NCI-H446 treated with DMSO at 0.1 percent for 48 hours (cell line): ENCODE data around the gene SLC29A1.

ENCODE experiments used
- DNase-seq: peaks from one replicate; lab custom pipeline; 2025; lab: John Stamatoyannopoulos, UW

SLC29A1 gene

DNA sequence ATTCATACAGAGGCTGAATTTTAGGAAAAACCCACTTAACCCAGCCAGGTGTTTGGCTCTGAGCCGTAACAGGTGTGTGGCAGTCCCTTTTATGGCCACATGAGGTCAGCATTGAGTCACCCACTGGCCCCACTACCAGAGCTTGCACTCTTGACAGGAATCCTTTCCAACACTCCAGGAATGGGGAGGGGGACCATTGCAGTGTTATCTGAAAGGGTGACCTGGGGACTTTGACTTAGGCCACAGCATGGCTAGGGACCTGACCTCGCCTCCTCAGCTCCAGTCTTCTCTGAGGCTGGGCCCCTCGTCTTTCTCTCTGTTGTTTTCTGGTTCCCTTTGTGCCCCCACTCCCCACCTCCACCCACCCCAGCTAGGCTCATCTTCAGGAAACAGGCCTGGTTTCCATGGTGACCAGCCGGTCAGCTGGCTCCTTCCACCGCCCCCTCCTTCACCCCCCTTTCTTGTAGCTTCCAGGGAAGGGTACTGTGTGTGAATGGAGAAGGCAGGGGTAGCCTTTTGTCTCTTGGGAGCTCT is 44.8 kb downstream of the SLC29A1 start:
- DNase-seq: no peak

DNA sequence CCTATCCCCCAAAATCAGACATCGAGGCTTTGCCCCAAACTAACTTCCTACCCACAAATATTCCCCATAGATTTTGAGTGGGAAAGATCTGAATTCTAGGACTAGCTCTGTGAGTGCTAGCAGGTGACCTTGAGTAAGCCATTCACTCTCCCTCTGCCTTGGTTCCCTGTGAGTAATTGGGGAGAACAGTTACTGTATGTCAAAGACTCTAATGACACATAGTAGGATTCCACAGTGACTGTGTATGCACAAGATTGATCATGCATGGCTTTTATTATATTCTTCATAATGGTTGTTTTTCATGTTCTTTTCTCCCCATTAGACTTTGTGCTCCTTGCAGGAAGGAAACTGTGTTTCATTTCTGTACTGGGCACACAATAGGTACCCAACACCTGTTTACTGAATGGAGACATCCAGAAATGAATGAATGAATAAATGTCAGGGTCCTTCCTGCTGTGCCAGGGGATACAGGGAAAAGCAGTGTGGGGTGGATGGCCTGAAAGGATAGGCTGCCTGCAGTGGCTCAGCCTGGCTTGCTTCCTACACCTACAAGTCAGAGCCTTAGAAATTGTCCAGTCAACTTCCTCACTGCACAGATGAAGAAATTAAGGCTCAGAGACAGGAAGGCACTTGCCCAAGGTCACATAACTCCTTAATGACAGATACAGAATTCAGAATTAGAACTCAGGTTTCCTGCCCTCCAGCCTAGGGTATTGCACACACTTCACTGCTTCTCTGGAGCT is 46.0 kb downstream of the SLC29A1 start:
- no peak for DNase-seq

DNA sequence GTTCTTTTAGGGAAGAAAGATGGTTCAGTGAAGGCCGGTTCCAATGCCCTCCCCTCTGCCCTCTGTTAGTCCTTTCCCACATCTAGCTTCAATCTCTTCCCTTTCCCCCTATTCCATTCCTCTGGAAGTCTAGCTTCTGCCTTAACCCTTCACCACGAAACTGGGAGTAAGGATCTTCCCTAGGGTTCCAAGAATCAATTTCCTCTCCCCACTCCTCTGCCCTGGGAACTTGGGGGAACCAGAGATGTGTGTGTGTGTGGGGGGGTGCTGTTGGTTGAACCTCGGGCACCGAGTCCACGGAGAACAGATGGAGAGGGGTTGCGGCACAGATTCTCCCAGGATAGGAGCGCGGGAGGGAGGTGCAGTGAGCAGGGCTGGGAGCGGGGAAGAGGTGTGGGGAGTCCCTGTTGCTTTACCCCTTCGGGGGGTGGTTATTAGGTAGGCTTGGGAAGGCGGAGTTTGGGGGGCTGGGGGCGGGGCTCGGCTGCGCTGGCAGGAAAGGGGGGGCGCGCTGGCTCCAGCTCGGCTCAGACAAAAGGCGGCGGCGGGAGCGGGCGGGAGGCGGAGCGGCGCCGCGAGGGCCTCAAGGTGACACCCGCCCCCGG is 46.6 kb downstream of the SLC29A1 start, which contains the start of gene TMEM151B:
Gene TMEM151B, plus strand, starts transcription at position 530 of the 605 bp plus-strand sequence. CDS start 293 bp downstream, outside the sequence.
- no peak for DNase-seq

DNA sequence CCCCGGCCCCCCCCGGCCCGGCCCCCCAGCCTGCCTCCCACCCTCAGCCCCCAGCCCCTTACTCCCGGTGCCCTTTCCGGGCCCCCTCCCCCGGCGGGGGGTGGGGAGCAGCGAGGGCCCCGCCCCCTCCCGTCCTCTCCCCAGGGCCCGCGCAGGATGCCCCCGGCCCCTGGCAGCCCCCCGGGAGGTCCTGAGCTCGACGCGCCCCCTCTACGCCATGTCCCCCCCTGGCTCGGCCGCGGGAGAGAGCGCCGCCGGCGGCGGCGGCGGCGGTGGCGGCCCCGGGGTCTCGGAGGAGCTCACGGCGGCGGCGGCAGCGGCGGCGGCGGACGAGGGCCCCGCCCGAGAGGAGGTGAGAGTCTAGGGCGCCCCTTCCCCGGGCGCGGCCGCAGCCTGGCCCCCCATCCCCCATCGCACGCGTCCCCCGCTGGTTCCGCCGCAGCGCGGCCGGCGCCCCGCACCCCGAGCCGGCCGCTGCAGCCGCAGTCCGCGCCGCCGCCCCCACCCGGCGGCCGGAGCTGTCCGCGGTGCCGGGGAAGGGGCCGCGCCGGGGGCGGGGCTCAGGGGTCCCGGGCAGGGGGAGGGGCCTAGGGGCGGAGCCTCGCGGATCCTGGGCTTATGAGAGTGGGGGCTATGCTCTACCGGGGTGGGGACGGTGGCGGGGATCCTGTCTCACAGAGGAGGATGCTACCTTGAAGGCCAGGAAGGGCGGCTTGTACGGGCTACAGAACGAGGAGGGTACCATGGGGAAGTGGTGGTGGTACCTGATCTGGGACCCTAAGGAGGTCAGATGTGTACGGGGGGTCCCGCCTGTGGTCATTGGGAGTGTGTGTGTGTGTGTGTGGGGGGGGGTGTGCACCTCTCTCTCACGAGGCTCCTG is 47.4 kb downstream of the SLC29A1 start:
- no peak for DNase-seq

DNA sequence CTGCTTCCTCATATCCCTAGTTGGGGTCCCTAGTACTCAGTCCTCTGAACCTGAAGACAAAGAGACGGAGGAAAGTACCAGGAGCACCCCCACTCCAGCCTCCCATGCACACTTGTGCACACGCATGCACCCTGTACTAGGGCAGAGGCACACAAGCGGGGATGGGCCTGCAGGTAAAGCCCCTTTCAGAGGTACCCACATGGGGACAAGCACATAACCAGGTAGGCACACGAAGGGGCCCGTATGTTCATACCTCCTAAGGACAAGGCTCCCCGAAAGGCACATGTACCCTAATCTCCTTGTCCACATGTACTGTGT is 48.0 kb downstream of the SLC29A1 start:
- DNase-seq: no peak

DNA sequence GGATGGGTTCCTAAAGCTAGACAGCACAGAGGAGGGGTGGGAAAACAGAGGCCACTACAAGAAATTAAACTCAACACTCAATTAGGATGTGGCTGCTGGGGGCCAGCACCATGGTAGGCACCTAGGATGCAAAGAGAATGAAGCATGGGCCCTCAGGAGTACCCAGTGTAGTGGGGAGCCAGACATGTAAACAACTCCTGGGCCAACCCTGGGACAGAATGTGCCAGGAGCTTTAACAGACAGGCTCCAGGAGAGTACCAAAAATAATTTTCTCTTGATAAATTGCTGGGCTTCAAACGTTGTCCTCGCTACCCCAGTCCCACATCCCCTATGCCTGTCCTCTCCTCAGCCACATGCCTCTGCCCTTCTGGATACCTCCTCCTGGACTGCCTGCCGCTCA is 48.5 kb downstream of the SLC29A1 start:
- no peak for DNase-seq

DNA sequence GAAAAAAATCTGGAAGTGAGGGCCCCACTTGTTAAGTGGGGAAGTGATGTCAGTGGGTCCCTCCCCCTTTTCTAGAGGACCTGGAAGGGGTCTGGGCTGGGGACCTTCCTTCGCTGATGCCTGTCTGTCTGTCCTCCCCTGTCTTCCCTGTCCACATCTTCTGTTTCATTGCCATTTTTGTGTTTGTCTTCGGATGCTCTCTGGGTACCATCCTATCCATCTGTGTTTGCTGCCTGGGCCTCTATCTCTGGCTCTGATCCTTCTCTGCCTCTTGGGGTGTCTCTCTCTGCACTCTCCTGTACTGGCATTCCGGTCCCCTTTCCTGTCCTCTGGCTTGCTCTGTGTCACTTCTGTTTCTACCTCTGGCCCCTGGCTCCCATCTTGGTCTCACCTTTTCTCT is 49.1 kb downstream of the SLC29A1 start:
- no peak for DNase-seq

DNA sequence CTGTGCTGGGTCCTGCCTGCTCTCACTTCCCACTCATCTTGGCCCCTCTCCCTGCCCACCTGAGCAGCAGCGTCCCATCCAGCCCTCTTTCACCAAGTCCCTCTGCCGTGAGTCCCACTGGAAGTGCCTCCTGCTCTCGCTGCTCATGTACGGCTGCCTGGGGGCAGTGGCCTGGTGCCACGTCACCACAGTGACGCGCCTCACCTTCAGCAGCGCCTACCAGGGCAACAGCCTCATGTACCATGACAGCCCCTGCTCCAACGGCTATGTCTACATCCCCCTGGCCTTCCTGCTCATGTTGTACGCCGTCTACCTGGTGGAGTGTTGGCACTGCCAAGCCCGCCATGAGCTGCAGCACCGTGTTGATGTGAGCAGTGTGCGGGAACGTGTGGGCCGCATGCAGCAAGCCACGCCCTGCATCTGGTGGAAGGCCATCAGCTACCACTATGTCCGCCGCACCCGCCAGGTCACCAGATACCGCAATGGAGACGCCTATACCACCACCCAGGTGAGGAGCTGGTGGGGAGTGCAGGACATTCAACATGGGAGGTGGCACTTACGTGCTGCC is 49.7 kb downstream of the SLC29A1 start:
- no peak for DNase-seq

DNA sequence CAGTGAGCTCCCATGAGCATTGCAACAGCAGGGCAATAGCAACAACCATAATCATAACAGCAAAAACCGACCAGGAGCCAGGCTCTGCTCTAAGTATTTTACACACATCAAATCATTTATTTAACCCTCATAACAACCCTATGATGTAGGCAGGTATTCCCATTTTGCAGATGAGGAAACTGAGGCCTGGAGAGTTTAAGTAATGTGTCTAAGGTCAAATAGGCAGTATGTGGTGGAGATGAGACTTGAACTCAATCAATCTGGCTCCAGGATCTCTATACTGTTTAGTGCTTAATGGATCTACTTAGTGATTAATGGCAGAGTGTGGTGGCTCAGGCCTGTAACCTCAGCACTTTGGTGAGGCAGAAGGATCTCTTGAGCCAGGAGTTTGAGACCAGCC is 50.2 kb downstream of the SLC29A1 start:
- no peak for DNase-seq

DNA sequence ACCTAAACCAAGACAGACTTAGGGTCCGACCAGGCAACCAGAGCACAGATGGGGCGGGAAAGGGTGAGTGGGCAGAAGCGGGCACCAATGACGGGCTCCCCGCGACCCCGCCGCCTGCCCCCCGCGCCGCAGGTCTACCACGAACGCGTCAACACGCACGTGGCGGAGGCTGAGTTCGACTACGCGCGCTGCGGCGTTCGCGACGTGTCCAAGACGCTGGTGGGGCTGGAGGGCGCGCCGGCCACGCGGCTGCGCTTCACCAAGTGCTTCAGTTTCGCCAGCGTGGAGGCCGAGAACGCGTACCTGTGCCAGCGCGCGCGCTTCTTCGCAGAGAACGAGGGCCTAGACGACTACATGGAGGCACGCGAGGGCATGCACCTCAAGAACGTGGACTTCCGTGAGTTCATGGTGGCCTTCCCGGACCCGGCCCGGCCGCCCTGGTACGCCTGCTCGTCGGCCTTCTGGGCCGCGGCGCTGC is 51.9 kb downstream of the SLC29A1 start:
- DNase-seq: no peak

DNA sequence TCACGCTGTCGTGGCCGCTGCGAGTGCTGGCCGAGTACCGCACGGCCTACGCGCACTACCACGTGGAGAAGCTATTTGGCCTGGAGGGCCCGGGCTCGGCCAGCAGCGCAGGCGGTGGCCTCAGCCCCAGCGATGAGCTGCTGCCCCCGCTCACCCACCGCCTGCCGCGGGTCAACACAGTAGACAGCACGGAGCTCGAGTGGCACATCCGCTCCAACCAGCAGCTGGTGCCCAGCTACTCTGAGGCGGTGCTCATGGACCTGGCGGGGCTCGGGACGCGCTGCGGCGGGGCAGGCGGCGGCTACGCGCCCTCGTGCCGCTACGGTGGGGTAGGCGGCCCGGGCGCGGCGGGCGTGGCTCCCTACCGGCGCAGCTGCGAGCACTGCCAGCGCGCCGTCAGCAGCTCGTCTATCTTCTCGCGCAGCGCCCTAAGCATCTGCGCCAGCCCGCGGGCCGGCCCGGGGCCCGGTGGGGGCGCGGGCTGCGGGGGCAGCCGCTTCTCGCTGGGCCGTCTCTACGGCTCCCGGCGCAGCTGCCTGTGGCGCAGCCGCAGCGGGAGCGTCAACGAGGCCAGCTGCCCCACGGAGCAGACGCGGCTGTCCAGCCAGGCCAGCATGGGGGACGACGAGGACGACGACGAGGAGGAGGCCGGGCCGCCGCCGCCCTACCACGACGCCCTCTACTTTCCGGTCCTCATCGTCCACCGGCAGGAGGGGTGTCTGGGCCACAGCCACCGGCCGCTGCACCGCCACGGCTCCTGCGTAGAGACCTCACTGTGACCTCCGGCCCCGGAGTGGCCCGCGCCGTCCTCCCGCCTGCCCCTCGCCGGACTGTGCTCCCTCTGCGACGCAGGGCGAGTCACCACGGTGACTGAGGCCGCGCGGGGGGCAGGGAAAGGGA is 52.6 kb downstream of the SLC29A1 start:
- no peak for DNase-seq

DNA sequence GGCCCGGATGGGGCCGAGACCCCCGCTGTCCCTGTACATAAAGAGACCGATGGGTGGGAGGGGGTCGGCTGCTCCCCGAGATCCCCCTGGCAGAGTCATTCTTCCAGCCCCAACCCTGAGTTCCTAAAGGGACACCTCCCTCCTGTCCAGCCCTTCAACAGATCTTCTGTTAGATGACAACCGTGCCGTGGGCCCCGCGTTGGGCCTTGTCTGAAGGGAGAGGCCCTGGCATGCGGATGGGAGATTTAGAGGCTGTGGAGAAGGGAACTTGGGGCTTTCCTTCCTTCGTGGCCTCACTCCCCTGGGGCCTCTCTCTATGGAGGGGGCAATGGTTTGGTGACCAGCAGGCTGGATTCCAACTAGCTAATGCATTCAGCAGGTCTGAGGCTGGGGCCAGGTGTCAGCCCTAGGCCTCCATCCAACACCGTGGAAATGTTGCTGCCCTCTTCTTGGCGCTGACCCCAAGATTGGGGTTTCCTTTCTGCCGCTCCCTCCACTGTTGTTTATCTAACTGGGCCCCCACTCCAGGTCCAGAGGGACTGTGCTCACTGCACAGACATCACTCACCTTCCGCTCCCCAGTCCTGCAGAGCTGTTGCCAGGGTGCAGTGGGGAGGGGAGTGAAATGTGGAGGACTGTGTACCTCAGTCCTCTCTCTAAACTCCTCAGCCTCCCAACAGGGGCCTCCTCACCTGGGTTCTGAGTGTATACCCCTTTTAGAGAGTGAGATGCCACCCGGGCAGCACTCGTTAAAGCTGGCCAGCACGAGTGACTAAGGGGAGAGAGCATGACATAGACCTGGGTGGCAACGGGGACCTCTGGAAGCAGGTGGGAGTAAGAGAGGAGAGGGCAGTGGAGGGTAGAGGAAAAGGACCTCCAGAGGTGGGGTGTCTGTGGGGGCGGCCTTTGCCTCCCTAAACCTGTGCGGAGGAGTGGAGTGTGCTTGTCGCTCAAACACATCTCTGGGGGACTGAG is 53.6 kb downstream of the SLC29A1 start:
- no peak for DNase-seq

DNA sequence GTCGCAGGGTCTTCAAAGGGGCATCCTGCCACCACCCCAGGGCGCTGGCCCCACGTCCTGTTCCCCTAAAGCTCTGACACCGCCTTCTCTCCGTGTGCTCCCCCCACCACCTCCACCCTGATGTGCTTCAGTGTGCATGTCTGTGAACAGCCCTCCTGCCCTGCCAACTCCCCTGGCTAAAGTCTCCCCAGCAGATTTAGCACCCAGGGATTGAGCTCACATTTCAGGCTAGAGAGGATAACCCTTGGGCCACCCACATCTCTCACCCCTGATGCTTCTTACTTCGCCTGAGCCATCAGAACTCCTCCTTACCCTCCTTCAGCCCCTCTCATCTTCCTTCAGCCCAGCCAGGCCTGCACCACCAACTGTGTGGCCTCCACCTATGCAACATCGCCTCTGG is 54.4 kb downstream of the SLC29A1 start:
- DNase-seq: no peak

DNA sequence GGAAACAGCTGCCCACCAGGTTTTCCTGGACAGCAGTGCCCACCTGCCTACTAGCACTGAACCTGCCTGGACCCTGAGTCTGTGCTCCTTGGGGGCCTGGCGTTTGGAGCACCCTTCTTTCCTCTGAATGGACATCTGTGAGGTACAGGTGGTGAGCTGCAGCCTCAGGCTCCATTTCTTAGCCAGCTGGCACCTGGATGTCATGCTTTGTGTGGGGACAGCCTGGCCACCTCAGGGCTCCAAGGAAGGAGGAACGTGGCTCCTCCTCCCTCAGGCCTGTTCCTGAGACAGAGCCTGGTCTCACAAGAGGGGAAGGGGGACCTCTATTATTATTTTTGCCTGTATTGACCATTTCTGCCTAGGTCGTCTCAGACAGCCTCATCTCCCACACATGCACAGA is 54.9 kb downstream of the SLC29A1 start:
- DNase-seq: no peak

DNA sequence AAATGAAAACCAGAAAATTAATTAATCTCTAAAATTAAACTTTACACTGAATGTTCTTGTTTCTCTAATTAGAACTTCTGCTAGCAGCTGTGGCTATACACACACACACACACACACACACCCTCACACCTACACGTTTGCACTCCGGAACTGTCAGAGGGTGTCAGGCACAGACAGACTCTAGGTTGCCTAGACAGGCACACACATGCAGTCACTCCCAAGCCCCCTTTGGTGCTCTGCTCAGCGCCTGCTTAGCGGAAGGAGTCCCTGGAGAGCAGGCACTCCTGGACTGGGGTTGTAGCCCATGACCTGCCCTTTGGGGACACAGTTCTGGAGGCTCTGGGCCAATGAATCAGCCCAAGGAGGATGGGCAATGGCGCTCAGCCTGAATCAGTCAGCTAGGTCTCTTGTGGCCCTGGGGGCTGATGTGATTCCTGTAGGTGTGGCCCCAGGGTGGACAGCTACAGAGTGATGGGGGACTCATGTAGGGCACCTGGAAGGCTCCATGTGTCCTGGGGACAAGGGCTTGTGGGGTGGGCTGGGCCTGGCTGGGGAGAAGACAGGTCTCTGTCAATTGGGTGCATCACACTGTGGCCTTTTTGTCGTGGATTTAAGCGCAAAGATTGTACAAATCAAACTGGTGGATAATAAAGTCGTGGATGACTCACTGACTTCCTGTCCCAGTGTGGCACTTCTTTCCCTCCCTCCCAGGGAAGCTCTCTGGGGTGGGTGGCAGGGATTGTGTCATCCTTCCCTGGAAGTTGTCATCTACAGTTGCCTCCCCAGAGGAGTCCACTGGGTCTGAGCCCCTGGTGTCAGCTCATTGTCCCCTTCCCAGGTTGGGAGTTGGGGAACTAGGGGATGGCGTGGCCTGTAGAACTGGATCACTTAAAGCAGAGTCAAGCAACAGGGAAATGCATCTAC is 55.6 kb downstream of the SLC29A1 start:
- no peak for DNase-seq
